Cerebellar nuclear complex (tissue), 1 donor: Measurements from ENCODE around the gene ABHD18.
A peak's percentile ranks its signal among the peaks of the same experiment; 100 is the strongest.
"Not testable (repeated sequence)": the region's sequence is repeated elsewhere in the genome, so short reads cannot be mapped to it uniquely, and the experiment has no call there.

ENCODE experiments used
- DNase-seq, 2 experiments: peaks; one replicate each; lab custom pipeline; 2025; lab: John Stamatoyannopoulos, UW

ABHD18 gene

DNA sequence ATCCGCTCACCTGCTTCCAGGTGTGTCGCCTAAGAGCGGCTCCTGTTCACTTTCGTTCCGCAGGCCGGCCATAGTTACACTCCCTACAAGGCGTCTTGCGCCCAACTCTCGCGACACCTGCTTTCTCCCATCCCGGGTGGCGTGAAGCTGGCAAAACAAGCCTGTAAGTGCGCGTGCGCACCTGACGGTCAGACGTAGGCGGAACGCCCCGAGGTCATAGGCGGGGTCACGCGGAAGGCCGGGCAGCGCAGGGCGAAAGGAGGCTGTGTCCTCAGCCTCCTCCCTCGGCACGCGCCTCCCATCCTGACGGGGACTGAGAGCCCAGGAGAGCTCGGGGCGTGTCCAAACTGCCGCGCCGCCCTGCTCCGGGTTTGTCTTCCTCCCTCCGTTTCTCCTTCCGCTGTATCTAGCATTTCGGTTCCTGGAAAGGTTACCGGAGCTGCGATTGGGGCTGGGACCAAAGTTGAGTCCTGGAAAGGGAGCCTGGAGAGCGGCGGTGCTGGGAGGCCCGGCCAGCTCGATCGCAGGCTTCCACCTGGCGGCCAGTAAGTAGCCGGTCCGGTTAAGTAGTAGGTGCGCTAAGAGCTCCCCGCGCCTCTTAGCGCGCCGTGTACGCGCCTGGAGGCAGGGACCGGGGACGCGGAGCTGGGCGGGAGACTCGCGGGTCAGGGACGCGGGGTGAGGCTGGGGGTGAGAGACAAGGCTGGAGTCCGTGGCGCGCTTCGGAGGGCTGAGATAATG lies at the start of gene ABHD18, which contains the start of gene MFSD8:
Gene ABHD18 (plus strand): TSS at position 345 of the 741 bp plus-strand sequence. CDS start 17,550 bp downstream, outside the sequence.
Gene MFSD8 (minus strand): TSS at position 112 of the 741 bp plus-strand sequence. CDS start 40 bp downstream, at position 72.
- peak; percentile 43 to 87 for DNase-seq

- DNase-seq: no peak
These were observed 48.7 kb upstream of the ABHD18 start for GRCh38 chr4:127916512-127916911.

DNA sequence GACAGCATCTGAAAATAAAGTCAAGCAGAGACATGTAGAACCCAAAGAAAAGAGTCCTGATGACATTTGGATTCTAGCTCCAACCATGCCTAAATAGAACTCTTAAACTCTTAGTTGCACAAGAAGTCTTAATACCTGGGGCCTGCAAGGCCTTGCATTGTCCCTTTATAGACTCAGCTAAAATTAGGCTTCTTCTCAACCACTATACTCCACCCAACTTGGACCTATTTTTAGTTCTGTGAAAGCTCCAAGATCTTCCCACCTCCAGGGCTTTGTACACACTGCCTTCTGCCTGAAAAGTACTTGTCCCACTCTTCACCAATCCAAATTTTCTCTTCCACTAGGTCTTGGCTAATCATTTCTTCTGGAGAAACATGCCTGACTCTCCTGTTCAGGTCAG lies 48.1 kb upstream of the ABHD18 start:
- no peak for DNase-seq

DNA sequence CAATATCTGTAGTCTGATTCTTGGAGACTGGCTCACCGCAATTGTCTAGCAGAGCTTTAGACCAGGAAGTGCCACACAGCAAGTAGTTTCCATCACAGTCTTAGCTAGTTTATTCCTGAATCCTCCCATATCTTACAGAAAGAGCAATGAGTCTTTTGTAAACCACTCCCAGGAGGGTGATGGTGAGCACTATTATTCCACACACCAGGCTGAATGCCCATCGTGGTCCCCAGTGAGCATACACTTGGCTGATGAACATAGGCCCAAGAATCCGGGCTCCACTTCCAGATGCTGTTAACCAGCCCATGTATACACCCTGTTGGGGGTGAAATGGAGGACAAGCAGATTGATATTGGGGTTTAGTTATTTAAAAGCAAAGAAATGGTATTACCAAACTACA lies 44.7 kb upstream of the ABHD18 start:
- DNase-seq: no peak

- DNase-seq: no peak
These were observed 43.0 kb upstream of the ABHD18 start for GRCh38 chr4:127922226-127922625.

- not testable (repeated sequence) for DNase-seq
These were observed 39.5 kb upstream of the ABHD18 start for GRCh38 chr4:127925720-127926119.

- DNase-seq: no peak
These were observed 35.0 kb upstream of the ABHD18 start for GRCh38 chr4:127930175-127930574.

DNA sequence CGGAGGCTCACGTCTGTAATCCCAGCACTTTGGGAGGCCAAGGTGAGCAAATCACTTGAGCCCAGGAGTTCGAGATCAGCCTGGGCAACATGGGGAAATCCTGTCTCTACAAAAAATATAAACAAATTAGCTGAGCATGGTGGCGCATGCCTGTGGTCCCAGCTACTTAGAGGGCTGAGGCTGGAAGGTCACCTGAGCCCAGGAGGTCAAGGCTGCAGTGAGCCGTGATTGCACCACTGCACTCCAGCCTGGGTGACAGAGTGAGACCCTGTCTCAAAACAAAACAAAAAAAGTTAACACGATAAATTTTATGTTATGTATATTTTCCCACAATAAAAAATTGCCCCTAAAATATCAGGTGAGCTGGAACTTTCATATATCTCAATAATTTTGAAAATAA lies 33.4 kb upstream of the ABHD18 start:
- not testable (repeated sequence) for DNase-seq

GRCh38 chr4:127936974-127937373 lies 28.2 kb upstream of the ABHD18 start:
- no peak for DNase-seq

DNA sequence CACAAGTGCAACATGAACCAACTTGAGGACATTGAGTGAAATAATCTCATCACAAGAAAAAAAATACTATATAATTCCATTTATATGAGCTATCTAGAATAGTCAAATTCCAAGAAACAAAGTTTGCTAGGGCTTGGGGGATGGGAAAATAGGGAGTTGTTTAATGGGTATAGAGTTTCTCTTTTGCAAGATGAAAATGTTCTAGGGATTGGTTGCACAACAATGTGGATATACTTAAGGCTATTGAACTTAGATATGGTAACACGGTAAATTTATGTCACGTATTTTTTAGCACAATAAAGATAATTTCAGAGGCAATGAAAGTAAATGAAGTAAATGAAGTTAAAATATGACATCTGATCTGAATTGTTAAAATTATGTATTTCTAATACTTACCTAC lies 8.1 kb upstream of the ABHD18 start:
- DNase-seq: no peak

GRCh38 chr4:127959794-127960193 lies 5.4 kb upstream of the ABHD18 start:
- no peak for DNase-seq

- not testable (repeated sequence) for DNase-seq
These were observed 1.4 kb upstream of the ABHD18 start for GRCh38 chr4:127963633-127964398.

DNA sequence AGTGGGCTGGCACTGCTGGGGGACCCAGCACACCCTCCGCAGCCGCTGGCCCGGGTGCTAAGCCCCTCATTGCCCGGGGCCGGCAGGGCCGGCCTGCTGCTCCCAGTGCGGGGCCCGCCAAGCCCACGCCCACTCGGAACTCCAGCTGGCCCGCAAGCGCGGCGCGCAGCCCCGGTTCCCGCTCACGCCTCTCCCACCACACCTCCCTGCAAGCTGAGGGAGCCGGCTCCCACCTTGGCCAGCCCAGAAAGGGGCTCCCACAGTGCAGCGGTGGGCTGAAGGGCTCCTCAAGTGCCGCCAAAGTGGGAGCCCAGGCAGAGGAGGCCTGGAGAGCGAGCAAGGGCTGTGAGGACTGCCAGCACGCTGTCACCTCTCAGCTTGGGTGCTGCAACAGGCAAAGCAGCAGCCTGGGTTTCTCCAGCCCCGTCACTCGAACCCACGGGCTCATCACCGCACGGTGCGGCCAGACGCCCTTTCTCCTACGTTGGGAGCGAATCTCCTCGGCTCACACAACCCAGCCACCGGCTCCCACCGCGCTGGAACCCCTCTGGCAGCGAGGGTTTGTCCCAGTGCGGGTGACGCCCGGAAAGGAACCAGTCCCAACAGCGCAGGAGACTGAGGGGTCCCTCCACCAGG lies 662 bp upstream of the ABHD18 start:
- DNase-seq: not testable (repeated sequence)

- no peak for DNase-seq
These were observed 583 bp downstream of the ABHD18 start for GRCh38 chr4:127965803-127966175.

DNA sequence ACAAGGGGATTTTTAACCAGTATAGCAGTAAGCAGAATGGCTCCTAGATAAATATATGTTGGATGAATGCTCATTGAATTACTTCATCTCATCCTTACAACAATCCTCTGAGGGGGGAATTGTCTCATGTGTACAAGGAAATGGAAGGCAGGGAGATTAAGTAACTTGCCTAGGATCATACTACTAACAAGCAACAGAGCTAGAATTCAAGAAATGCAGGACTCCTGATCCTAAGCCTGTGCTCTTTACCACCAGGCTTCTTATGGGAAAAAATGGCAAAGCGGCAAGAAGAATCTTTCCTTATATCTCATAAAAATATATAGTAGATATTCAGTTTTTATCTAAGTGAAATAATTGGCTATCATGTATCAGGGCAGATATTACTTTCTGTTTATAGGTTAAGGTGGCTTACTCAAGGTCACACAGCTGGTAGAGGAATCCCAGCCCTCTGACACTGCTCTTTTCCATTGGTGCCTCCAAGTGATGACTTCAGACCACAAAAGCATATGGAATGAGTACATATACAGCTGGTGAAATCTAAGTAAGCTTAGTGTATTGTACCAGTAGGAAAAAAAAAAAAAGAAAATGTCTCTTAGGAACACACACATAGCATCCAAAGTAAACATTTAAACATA lies 2.1 kb downstream of the ABHD18 start:
- no peak for DNase-seq

GRCh38 chr4:127968586-127968985 lies 3.4 kb downstream of the ABHD18 start:
- no peak for DNase-seq

DNA sequence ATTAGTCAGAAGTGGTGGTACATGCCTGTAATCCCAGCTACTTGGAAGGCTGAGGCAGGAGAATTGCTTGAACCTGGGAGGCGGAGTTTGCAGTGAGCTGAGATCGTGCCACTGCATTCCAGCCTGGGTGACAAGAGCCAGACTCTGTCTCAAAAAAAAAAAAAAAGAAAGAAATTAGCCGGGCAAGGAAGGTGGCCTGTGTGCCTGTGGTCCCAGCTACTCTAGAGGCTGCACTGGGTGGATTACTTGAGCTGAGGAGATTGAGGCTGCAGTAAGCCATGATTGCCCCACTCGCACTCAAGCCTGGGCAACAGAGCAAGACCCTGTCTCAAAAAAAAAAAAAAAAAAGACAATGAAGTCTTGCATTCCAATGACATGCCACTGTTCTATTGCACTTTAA lies 5.7 kb downstream of the ABHD18 start:
- not testable (repeated sequence) for DNase-seq

DNA sequence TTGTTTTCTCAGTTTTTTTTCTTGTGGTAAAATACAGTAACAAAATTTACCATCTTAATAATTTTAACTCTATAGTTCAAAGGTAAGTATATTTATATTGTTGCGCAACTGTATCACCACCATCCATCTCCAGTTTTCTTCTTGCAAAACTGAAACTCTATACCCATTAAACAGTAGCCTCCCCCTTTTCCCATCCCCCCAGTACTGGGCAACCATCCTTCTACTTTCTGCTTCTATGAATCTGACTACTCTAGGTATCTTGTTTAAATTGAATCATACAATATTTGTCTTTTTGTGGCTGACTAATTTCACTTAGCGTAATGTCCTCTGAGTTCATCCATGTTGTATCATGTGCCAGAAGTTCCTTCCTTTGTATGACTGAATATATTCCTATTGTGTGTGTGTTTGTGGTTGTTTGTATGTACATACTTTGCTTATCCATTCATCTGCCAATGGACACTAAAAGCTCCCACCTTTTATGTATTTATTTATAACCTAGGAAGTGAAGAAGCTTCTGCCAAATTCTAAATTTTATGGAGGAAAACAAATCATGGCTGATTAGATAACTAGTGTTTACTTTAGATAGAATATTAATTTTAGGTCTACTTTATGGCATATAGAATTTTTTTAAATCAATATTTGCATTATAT lies 10.0 kb downstream of the ABHD18 start:
- no peak for DNase-seq

DNA sequence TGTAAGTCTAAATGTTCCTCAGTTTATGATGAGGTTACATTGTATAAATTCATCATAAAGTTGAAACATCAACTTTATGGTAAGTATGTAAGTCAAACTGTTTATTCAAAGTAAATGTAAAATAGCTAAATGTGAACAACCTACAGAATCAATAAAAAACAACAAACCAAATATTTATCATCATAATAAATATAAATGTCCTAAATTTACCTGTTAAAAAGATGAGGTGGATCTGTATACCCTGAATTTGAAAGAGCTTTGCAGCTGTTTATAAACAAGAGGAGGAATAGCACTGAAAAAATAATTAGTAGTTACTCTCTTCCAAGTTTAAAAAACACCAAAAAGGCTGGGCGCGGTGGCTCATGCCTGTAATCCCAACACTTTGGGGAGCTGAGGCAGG lies 13.7 kb downstream of the ABHD18 start:
- no peak for DNase-seq

DNA sequence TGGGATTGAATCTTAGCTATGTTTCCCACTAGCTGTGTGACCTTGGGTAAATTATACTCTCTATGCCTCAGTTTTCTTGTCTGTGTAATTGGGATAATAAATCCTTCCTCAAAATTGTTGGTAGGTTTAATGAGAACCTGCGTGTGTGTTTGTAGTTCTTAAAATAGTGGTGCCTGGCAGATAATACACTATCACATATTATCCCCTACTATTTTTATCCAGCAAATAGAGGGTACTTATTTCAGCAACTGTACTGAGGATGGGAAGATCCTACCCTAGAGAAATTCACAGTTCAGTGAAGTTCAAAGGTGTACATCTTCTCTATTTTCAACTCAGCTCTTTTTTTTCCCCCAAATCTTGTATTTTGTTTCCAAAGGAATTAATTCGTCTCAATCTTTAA lies 17.2 kb downstream of the ABHD18 start:
- no peak for DNase-seq

GRCh38 chr4:127985989-127986388 lies 20.8 kb downstream of the ABHD18 start:
- no peak for DNase-seq

DNA sequence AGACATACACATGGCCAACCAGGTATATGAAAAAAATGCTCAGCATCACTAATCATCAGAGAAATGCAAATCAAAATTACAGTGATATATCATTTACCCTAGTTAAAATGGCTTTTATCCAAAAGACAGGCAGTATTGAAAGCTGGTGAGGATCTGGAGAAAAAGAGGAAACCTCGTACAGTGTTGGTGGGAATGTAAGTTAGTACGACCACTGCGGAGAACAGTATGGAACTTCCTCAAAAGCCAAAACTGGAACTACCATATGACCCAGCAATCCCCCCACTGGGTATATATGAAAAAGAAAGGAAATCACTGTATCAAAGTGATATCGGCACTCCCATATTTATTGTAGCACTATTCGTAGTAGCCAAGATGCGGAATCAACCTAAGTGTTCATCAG lies 23.4 kb downstream of the ABHD18 start:
- DNase-seq: no peak
